B cell (primary cell): ENCODE measurements around the gene STARD9. TPM values are rescaled to one million over a fixed set of nuclear protein-coding genes. Genes with fewer than 3 reads are reported as not detected.

Experiments
- ATAC-seq: fragments of 200-7000 bp; cut with Tn5 transposase; one replicate; pipeline ENCODE4 v1.10.0; 2021; ENCODE audit warnings: low read depth, mild to moderate bottlenecking, moderate number of reproducible peaks, moderate library complexity
- CTCF ChIA-PET: fragments of 350-600 bp; sonication (Branson Sonifier 250); formaldehyde crosslinking; loops from one replicate; lab custom pipeline; 2021; ENCODE audit warnings: antibody characterized with exemption, inconsistent platforms; lab: Charles Lee
- POLR2A ChIA-PET: fragments of 350-600 bp; sonication (Branson Sonifier 250); formaldehyde crosslinking; loops from one replicate; lab custom pipeline; 2021; ENCODE audit warnings: antibody characterized with exemption; lab: Charles Lee
- DNase-seq: peaks from one replicate; pipeline ENCODE4 v3.0.0; 2013
- H2AFZ ChIP-seq: 2 replicates; pipeline ENCODE4 v1.6.1; 2012; ENCODE audit warnings: mild to moderate bottlenecking, low read depth, low read length; ENCODE audit not compliant: insufficient read depth, poor library complexity, severe bottlenecking
- H3K27ac ChIP-seq, 2 donors: 1 replicate in 1 of 2; 2 replicates in 1 of 2; pipeline ENCODE4 v1.5.1; 2012 to 2013; ENCODE audit warnings: low read length in 2 of 2, mild to moderate bottlenecking in 2 of 2, moderate library complexity in 1 of 2
- H3K27me3 ChIP-seq, 4 experiments: fragments of 200-600 bp in 1 of 4; sonication (generic) in 1 of 4; replicated peaks in 1 of 4; 1 replicate in 2 of 4; 2 replicates in 2 of 4; pipeline versions ENCODE4 v1.6.1 to v1.7.0; 2013 to 2016; ENCODE audit warnings: low read length in 3 of 4, mild to moderate bottlenecking in 2 of 4, mixed read lengths in 1 of 4, moderate library complexity in 1 of 4; ENCODE audit not compliant: insufficient read depth in 4 of 4, control insufficient read depth in 3 of 4; ENCODE audit errors: control extremely low read depth in 1 of 4
- H3K36me3 ChIP-seq, 2 experiments: replicated peaks in 1 of 2; 1 replicate in 1 of 2; 2 replicates in 1 of 2; pipeline versions ENCODE4 v1.6.1 to v1.7.1; 2013; ENCODE audit warnings: low read length in 1 of 2; ENCODE audit not compliant: insufficient read depth in 2 of 2, control insufficient read depth in 1 of 2; ENCODE audit errors: control extremely low read depth in 1 of 2, extremely low read depth in 1 of 2
- H3K4me1 ChIP-seq, 2 donors: fragments of 200-600 bp in 1 of 2; sonication (generic) in 1 of 2; 1 replicate in 1 of 2; 2 replicates in 1 of 2; pipeline versions ENCODE4 v1.5.1 to v1.6.1; 2013 to 2017; ENCODE audit warnings: low read length in 2 of 2; ENCODE audit not compliant: control insufficient read depth in 2 of 2, insufficient read depth in 2 of 2
- H3K4me2 ChIP-seq: replicated peaks from 2 replicates; pipeline ENCODE3; 2012; ENCODE audit warnings: mild to moderate bottlenecking, low read depth, low read length; ENCODE audit not compliant: poor library complexity, severe bottlenecking
- H3K4me3 ChIP-seq, 5 experiments: fragments of 200-600 bp in 1 of 5; sonication (generic) in 1 of 5; 1 replicate in 3 of 5; 2 replicates in 2 of 5; pipeline versions ENCODE4 v1.5.1 to v1.7.0; 2011 to 2016; ENCODE audit warnings: low read length in 4 of 5, mild to moderate bottlenecking in 4 of 5, low read depth in 2 of 5, control low read depth in 1 of 5, moderate library complexity in 1 of 5; ENCODE audit not compliant: insufficient read depth in 1 of 5; ENCODE audit errors: control extremely low read depth in 1 of 5, extremely low read depth in 1 of 5
- H3K79me2 ChIP-seq: fragments of 200-600 bp; sonication (generic); one replicate; pipeline ENCODE4 v1.6.0; 2016; ENCODE audit warnings: low read length; ENCODE audit not compliant: control insufficient read depth, insufficient read depth
- H3K9ac ChIP-seq: fragments of 200-600 bp; sonication (generic); 2 replicates; pipeline ENCODE4 v1.6.1; 2017; ENCODE audit warnings: mild to moderate bottlenecking, low read length, moderate library complexity
- H3K9me3 ChIP-seq, 3 donors: one replicate each; pipeline versions ENCODE4 v1.6.1 to v1.7.1; 2013; ENCODE audit warnings: low read length in 2 of 3; ENCODE audit not compliant: control insufficient read depth in 2 of 3, insufficient read depth in 1 of 3; ENCODE audit errors: control extremely low read depth in 1 of 3
- H4K20me1 ChIP-seq: 2 replicates; pipeline ENCODE4 v1.6.0; 2012; ENCODE audit warnings: mild to moderate bottlenecking, low read length; ENCODE audit not compliant: insufficient read depth, control insufficient read depth, poor library complexity, severe bottlenecking
- H3K27ac Mint-ChIP-seq: one replicate; pipeline ENCODE4 v1.8.0; 2021; ENCODE audit warnings: mixed read lengths
- H3K27me3 Mint-ChIP-seq: one replicate; pipeline ENCODE4 v1.8.0; 2021; ENCODE audit warnings: mixed read lengths
- H3K4me1 Mint-ChIP-seq: one replicate; pipeline ENCODE4 v1.8.0; 2021; ENCODE audit warnings: mixed read lengths
- H3K4me3 Mint-ChIP-seq: one replicate; pipeline ENCODE4 v1.8.0; 2021; ENCODE audit warnings: mixed read lengths
- H3K9me3 Mint-ChIP-seq: one replicate; pipeline ENCODE4 v1.8.0; 2022; ENCODE audit warnings: mixed read lengths; ENCODE audit not compliant: insufficient read depth
- CTCF ChIP-seq: fragments of 200-600 bp; IDR thresholded peaks from one replicate; pipeline ENCODE4 v1.8.0; 2022; ENCODE audit warnings: antibody characterized with exemption, mild to moderate bottlenecking
- EZH2 ChIP-seq: IDR thresholded peaks from 2 replicates; pipeline ENCODE4 v1.6.1; 2012; ENCODE audit warnings: borderline replicate concordance, low read depth, mild to moderate bottlenecking, moderate library complexity, low read length; ENCODE audit not compliant: insufficient read depth, poor library complexity, severe bottlenecking
- whole genome bisulfite sequencing: methylation state at CpG from one replicate; pipeline ENCODE4 v1.1.5; 2013; ENCODE audit warnings: missing lambda C conversion rate; ENCODE audit not compliant: insufficient coverage; 5-methylcytosine and 5-hydroxymethylcytosine counted together
- intact Hi-C: fragments of 100-400 bp; cut with micrococcal nuclease; formaldehyde crosslinking; loops from one replicate; pipeline ENCODE4 v1.10.0; 2022
- polyA plus RNA-seq: library from polyadenylated mRNA; depleted of rRNA; stranded (reverse); fragments of >200 nt; gene quantifications from 2 replicates; pipeline ENCODE4 v1.2.3, GENCODE V29; 2012
- total RNA-seq, 2 donors: library from RNA; stranded (reverse); fragments of 120-200 nt in 1 of 2; gene quantifications; 1 replicate in 1 of 2; 2 replicates in 1 of 2; pipeline versions ENCODE4 v1.2.3 to v1.2.4, GENCODE V29; 2013 to 2022

STARD9 gene
- total and polyA plus RNA-seq, 2 donors (not counting 1 experiment from before 2014, with no cell fraction given), result 5.0 to 23.1 TPM

DNA sequence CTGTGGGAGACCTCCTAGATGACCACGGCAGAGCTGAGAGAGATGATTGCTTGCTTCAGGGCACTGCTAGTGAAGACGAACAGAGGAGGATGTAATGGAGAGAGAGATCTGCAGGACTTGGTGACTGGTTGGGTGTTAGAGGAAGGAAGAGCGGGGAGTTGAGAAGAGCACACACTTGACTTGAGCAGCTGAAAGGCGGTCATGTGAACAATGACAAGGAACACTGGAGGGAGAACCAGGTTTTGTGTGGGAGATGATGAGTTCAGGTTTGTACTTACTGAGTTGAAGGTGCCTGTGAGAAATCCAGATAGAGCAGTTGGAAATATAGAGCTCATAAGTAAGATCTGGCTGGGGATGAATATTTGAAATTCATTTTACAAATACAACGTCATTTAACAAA lies 121.2 kb downstream of the STARD9 start:
- intact Hi-C loops, result no loop called here
- no peaks in the 10 kb centered on the region for H3K27me3 Mint-ChIP-seq
- 97% methylated on average over 4 of the region's 5 CpGs for WGBS
- ChIA-PET CTCF (interaction anchor here (0.5 to 2.0 kb wide), 2 partner anchors 230 to 590 kb away, joined by 3 to 4 read pairs; no protein-coding TSS in a partner anchor), POLR2A (no interaction called here)
- H3K27me3 ChIP-seq, result no peaks in the 10 kb centered on the region
- no peak overlapping the region for H3K27ac ChIP-seq
- no peak overlapping the region for H3K9ac ChIP-seq
- H3K9me3 Mint-ChIP-seq, result no peaks in the 10 kb centered on the region
- H3K4me1 Mint-ChIP-seq, result no peaks in the 10 kb centered on the region
- H2AFZ ChIP-seq, result no peak overlapping the region
- no peak overlapping the region for H3K27ac Mint-ChIP-seq
- H3K36me3 ChIP-seq, result no peaks in the 10 kb centered on the region
- DNase-seq (no peak), ATAC-seq (no peak)
- H3K4me1 ChIP-seq, result no peaks in the 10 kb centered on the region
- no peak overlapping the region for H3K4me3 Mint-ChIP-seq
- no peaks in the 10 kb centered on the region for H3K79me2 ChIP-seq
- H3K4me3 ChIP-seq, result no peak overlapping the region
- no peaks in the 10 kb centered on the region for H3K9me3 ChIP-seq
- TF ChIP-seq CTCF, result no peak
- no peak for TF ChIP-seq EZH2
- no peaks in the 10 kb centered on the region for H4K20me1 ChIP-seq
- H3K4me2 ChIP-seq, result no peak overlapping the region

DNA sequence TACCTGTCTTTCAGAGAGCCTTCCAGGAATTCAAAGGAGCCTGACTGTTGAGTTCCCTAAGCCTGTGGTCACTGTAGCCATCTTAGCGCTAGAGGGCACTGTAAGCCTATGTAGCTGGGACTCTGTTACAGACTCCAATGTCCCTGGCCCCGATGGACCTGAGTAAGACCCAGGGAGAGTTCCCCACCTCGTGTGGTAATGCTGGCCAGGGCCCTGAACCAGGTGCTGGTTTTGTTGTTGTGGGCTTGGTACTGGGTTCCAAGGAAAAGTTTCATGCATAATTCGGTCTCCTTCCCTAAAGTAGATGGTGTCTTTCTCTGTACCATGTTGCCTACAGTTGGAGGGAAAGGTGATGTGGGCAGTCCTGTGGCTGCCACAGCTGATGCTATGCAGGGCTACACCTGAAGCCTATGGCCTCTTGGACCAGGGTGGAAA lies 129.1 kb downstream of the STARD9 start:
- CTCF ChIA-PET, result interaction anchor here (1.2 to 4.7 kb wide), 6 partner anchors 8 to 581 kb away, joined by 3 to 85 read pairs (median 6); no protein-coding TSS in a partner anchor
- WGBS, result 36% methylated on average over 4 of the region's 4 CpGs

More for the DNA sequence above, 129.1 kb downstream of the STARD9 start:
- TF ChIP-seq EZH2 (no peak), CTCF (peak; percentile 78)
- DNase-seq (peak; percentile 73), ATAC-seq (peak; percentile 89)
- H3K27me3 ChIP-seq, result no peaks in the 10 kb centered on the region
- Mint-ChIP-seq H3K9me3 (no peaks in the 10 kb centered on the region), H3K27ac (no peak overlapping the region), H3K4me3 (no peak overlapping the region), H3K4me1 (no peaks in the 10 kb centered on the region), H3K27me3 (no peaks in the 10 kb centered on the region)
- H3K9ac ChIP-seq, result no peak overlapping the region
- no peak overlapping the region for H3K4me2 ChIP-seq
- H3K79me2 ChIP-seq, result no peaks in the 10 kb centered on the region
- H4K20me1 ChIP-seq, result no peaks in the 10 kb centered on the region
- no peak overlapping the region for H3K4me3 ChIP-seq
- POLR2A ChIA-PET, result no interaction called here
- H3K4me1 ChIP-seq, result no peaks in the 10 kb centered on the region
- no peaks in the 10 kb centered on the region for H3K9me3 ChIP-seq
- H3K27ac ChIP-seq, result no peak overlapping the region
- H3K36me3 ChIP-seq, result no peaks in the 10 kb centered on the region
- peak overlapping the region; percentile 34 for H2AFZ ChIP-seq
- intact Hi-C loops, result loop anchor here (10.0 kb wide), 1 partner anchor 580 kb away; no protein-coding TSS in a partner anchor
